ENCODE measurements around the gene AADAC.

AADAC gene

GRCh38 chr3:151768393-151768930 lies 45.5 kb upstream of the AADAC start:
- Histone ChIP-seq H3K27ac (ENCODE audit: low read length) (no peak overlapping the region), H3K36me3 (ENCODE audit: insufficient read depth, low read length) (no peaks in the 10 kb centered on the region), H3K4me2 (ENCODE audit: insufficient read depth, low read length) (no peak overlapping the region), H3K4me1 (ENCODE audit: insufficient read depth, low read length) (peaks cover 4% of the 10 kb centered on the region; the same call in 1 of the 2 replicates), H3K27me3 (ENCODE audit: insufficient read depth, low read length, poor library complexity) (no peaks in the 10 kb centered on the region), H3K4me3 (ENCODE audit: low read depth in 1 of 2, low read length in 2 of 2) (no peak overlapping the region), H3K79me2 (ENCODE audit: insufficient read depth, low read length) (no peaks in the 10 kb centered on the region), H4K20me1 (ENCODE audit: insufficient read depth, low read length) (no peaks in the 10 kb centered on the region), H2AFZ (ENCODE audit: low read depth, low read length) (no peak overlapping the region), H3K9me3 (ENCODE audit: insufficient read depth, low read length, severe bottlenecking) (no peaks in the 10 kb centered on the region), H3K9ac (ENCODE audit: low read depth, low read length) (no peak overlapping the region)
- no peak for DNase-seq
- no peak for TF ChIP-seq CTCF (IDR thresholded peaks at IDR 0.05; ENCODE audit: borderline replicate concordance, extremely low read depth, low read length, poor library complexity, severe bottlenecking)
- no peak for TF ChIP-seq EZH2 (IDR thresholded peaks at IDR 0.05; ENCODE audit: borderline replicate concordance, low read depth, low read length, severe bottlenecking)
- ATAC-seq (ENCODE audit: insufficient read depth, low read depth), result no peak

- DNase-seq, result no peak
- H3K9ac ChIP-seq (ENCODE audit: low read depth, low read length), result no peak overlapping the region
Measured at GRCh38 chr3:151769175-151769574, 44.7 kb upstream of the AADAC start.

GRCh38 chr3:151770956-151771355 lies 43.0 kb upstream of the AADAC start:
- DNase-seq (no peak), ATAC-seq (ENCODE audit: insufficient read depth, low read depth) (no peak)
- Histone ChIP-seq H3K79me2 (ENCODE audit: insufficient read depth, low read length) (no peaks in the 10 kb centered on the region), H4K20me1 (ENCODE audit: insufficient read depth, low read length) (no peaks in the 10 kb centered on the region), H3K36me3 (ENCODE audit: insufficient read depth, low read length) (no peaks in the 10 kb centered on the region), H3K27me3 (ENCODE audit: insufficient read depth, low read length, poor library complexity) (no peaks in the 10 kb centered on the region), H3K4me3 (ENCODE audit: low read depth in 1 of 2, low read length in 2 of 2) (no peak overlapping the region), H3K9ac (ENCODE audit: low read depth, low read length) (no peak overlapping the region), H3K4me1 (ENCODE audit: insufficient read depth, low read length) (peaks cover 10% of the 10 kb centered on the region), H2AFZ (ENCODE audit: low read depth, low read length) (no peak overlapping the region), H3K27ac (ENCODE audit: low read length) (no peak overlapping the region), H3K9me3 (ENCODE audit: insufficient read depth, low read length, severe bottlenecking) (no peaks in the 10 kb centered on the region), H3K4me2 (ENCODE audit: insufficient read depth, low read length) (no peak overlapping the region)
- no peak for TF ChIP-seq EZH2 (IDR thresholded peaks at IDR 0.05; ENCODE audit: borderline replicate concordance, low read depth, low read length, severe bottlenecking)
- no peak for TF ChIP-seq CTCF (IDR thresholded peaks at IDR 0.05; ENCODE audit: borderline replicate concordance, extremely low read depth, low read length, poor library complexity, severe bottlenecking)

More at GRCh38 chr3:151769175-151769574, 44.7 kb upstream of the AADAC start:
- ATAC-seq (ENCODE audit: insufficient read depth, low read depth), result no peak
- no peak overlapping the region for H3K4me2 ChIP-seq (ENCODE audit: insufficient read depth, low read length)
- H3K4me3 ChIP-seq (ENCODE audit: low read depth in 1 of 2, low read length in 2 of 2), result no peak overlapping the region
- no peaks in the 10 kb centered on the region for H3K79me2 ChIP-seq (ENCODE audit: insufficient read depth, low read length)
- no peaks in the 10 kb centered on the region for H4K20me1 ChIP-seq (ENCODE audit: insufficient read depth, low read length)
- H3K4me1 ChIP-seq (ENCODE audit: insufficient read depth, low read length), result peaks cover 4% of the 10 kb centered on the region; the same call in 1 of the 2 replicates
- H2AFZ ChIP-seq (ENCODE audit: low read depth, low read length), result no peak overlapping the region
- H3K27ac ChIP-seq (ENCODE audit: low read length), result no peak overlapping the region
- no peaks in the 10 kb centered on the region for H3K9me3 ChIP-seq (ENCODE audit: insufficient read depth, low read length, severe bottlenecking)
- H3K27me3 ChIP-seq (ENCODE audit: insufficient read depth, low read length, poor library complexity), result no peaks in the 10 kb centered on the region
- H3K36me3 ChIP-seq (ENCODE audit: insufficient read depth, low read length), result no peaks in the 10 kb centered on the region
- no peak for TF ChIP-seq EZH2 (IDR thresholded peaks at IDR 0.05; ENCODE audit: borderline replicate concordance, low read depth, low read length, severe bottlenecking)
- no peak for TF ChIP-seq CTCF (IDR thresholded peaks at IDR 0.05; ENCODE audit: borderline replicate concordance, extremely low read depth, low read length, poor library complexity, severe bottlenecking)

All from DND-41 (cell line).